PFSK-1 (cell line): ENCODE measurements around the gene MRPS15.

Source experiments
- FOXP2 ChIP-seq: optimal IDR thresholded peaks from 2 replicates; pipeline ENCODE3; 2011; ENCODE audit warnings: borderline replicate concordance, control low read depth, inconsistent platforms; ENCODE audit not compliant: insufficient read depth; ENCODE audit errors: extremely low read length, extremely low read depth
- POLR2AphosphoS5 ChIP-seq: IDR thresholded peaks from 2 replicates; pipeline ENCODE4 v1.6.1; 2012; ENCODE audit warnings: low read depth, mild to moderate bottlenecking, control low read depth, low read length, moderate library complexity
- REST ChIP-seq, 2 experiments: IDR thresholded peaks; 2 replicates each; pipeline versions ENCODE4 v1.6.1 to v1.8.0; 2011 to 2012; ENCODE audit warnings: low read depth in 2 of 2, low read length in 2 of 2, control low read depth in 1 of 2, inconsistent platforms in 1 of 2, mild to moderate bottlenecking in 1 of 2, moderate library complexity in 1 of 2; ENCODE audit not compliant: insufficient read depth in 1 of 2
- SIN3A ChIP-seq: IDR thresholded peaks from 2 replicates; pipeline ENCODE4 v1.6.1; 2012; ENCODE audit warnings: mild to moderate bottlenecking, low read length, moderate library complexity, borderline replicate concordance; ENCODE audit not compliant: insufficient read depth
- TAF1 ChIP-seq: IDR thresholded peaks from 2 replicates; pipeline ENCODE4 v1.6.1; 2012; ENCODE audit warnings: low read length, control low read depth, borderline replicate concordance; ENCODE audit not compliant: insufficient read depth

Gene MRPS15

DNA sequence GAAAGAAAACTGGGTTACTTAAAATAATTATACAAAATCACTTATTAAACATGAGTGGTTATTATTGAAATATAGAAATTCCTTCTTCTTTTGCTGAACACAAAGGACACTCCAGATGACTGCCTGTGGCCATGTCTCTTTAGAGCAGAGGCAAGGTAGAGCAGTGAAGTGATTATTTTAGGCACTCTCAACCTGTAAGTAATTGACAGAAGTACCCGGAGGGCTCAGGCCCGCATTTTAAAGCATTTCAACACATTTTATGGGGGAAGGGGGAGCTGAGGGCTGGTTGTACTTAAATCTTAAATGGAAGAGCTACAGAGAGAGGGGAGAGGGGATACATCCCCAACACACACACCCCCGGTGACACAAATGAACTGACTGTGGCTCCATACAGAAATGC, 24.1 kb downstream of the MRPS15 start:
- no peak for TF ChIP-seq POLR2AphosphoS5
- TF ChIP-seq TAF1: no peak
- no peak for TF ChIP-seq SIN3A
- no peak for TF ChIP-seq REST (IDR thresholded peaks at IDR 0.05; ENCODE audit: insufficient read depth in 1 of 2, low read depth in 2 of 2, low read length in 2 of 2)
- TF ChIP-seq FOXP2: no peak

DNA sequence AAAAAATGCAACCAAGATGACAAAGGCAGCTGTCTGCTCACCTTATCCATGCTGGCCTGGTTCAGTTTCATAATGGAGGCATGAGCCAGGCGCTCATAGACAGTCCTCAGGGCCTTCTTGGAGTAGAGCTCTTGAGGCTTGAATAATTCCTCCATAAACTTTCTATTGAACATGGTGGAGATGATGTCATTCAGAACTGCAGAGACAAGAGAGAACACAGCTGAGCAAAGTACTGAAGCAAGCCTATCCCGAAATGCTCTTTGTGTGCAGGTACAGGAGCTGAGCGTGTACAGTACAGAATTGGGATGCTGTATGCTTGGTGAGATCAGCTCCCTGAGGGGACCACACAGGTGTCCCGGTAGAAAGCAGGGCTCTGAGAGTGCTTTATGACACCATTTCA, 25.5 kb downstream of the MRPS15 start:
- TF ChIP-seq FOXP2: no peak
- TF ChIP-seq REST (IDR thresholded peaks at IDR 0.05; ENCODE audit: insufficient read depth in 1 of 2, low read depth in 2 of 2, low read length in 2 of 2): no peak
- TF ChIP-seq TAF1: no peak
- TF ChIP-seq POLR2AphosphoS5: no peak
- no peak for TF ChIP-seq SIN3A

GRCh38 chr1:36436821-36437220, 27.4 kb downstream of the MRPS15 start:
- TF ChIP-seq POLR2AphosphoS5 (no peak), FOXP2 (no peak), REST (IDR thresholded peaks at IDR 0.05; ENCODE audit: insufficient read depth in 1 of 2, low read depth in 2 of 2, low read length in 2 of 2) (no peak), TAF1 (no peak), SIN3A (no peak)

GRCh38 chr1:36433102-36433501, 31.1 kb downstream of the MRPS15 start:
- TF ChIP-seq TAF1: no peak
- TF ChIP-seq SIN3A: no peak
- TF ChIP-seq REST (IDR thresholded peaks at IDR 0.05; ENCODE audit: insufficient read depth in 1 of 2, low read depth in 2 of 2, low read length in 2 of 2): no peak
- TF ChIP-seq POLR2AphosphoS5: no peak
- no peak for TF ChIP-seq FOXP2

DNA sequence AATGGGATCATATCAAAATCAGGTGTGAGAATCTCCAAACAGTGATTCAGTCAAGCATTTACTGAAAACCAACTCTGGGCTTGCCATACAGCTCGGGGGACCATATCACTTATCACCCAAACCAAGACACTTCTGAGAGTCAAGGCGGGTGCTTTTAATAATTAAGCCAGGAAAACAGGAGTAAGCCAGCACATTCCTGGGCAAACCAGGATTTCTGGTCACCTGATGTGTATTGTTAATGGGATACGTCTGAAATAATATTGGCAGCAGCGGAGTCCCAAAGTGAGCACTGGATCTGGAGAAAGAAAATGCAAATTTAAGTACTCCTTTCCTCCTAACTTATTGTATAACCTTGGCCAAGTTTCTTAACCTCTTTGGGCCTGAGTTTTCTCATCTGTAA, 31.6 kb downstream of the MRPS15 start:
- TF ChIP-seq TAF1: no peak
- TF ChIP-seq SIN3A: no peak
- no peak for TF ChIP-seq REST (IDR thresholded peaks at IDR 0.05; ENCODE audit: insufficient read depth in 1 of 2, low read depth in 2 of 2, low read length in 2 of 2)
- TF ChIP-seq POLR2AphosphoS5: no peak
- no peak for TF ChIP-seq FOXP2
